ENCODE data around the gene MRPL9.

GRCh38 chr1:151790940-151791651 is 27.8 kb upstream of the MRPL9 start:
- TF ChIP-seq CTCF (IDR thresholded peaks at IDR 0.05; ENCODE audit: low read length): no peak
- no peak for TF ChIP-seq EZH2 (optimal IDR thresholded peaks at IDR 0.05; ENCODE audit: low read depth, low read length)
- TF ChIP-seq EZH2phosphoT487 (IDR thresholded peaks at IDR 0.05; ENCODE audit: low read length): no peak
